ENCODE data around the gene CLNS1A. TPM values are rescaled to one million over a fixed set of nuclear protein-coding genes. Genes with fewer than 3 reads are reported as not detected.

Gene CLNS1A
- total and polyA plus RNA-seq, 10 donors: 66.2 to 111 (median 81.7) TPM

GRCh38 chr11:77593883-77594282 is 43.7 kb downstream of the CLNS1A start:
- DNase-seq: no peak
- Histone ChIP-seq H3K4me1 (peaks cover 0 to 25% (median 15%) of the 10 kb centered on the region in 6 donors), H3K27ac (no peak overlapping the region), H3K4me3 (no peak overlapping the region), H3K27me3 (replicated peaks in 1 of 7) (peaks cover 0 to 10% (median 0%) of the 10 kb centered on the region in 7 donors), H3K36me3 (no peaks in the 10 kb centered on the region), H3K9me3 (no peaks in the 10 kb centered on the region)
- intact Hi-C loops (cut with DNase I; ENCODE audit: low total_unique reads): no loop called here
- TF ChIP-seq POLR2AphosphoS5 (IDR thresholded peaks at IDR 0.05) (no peak), POLR2A (IDR thresholded peaks at IDR 0.05) (no peak)
- TF ChIP-seq, protein P1, sequence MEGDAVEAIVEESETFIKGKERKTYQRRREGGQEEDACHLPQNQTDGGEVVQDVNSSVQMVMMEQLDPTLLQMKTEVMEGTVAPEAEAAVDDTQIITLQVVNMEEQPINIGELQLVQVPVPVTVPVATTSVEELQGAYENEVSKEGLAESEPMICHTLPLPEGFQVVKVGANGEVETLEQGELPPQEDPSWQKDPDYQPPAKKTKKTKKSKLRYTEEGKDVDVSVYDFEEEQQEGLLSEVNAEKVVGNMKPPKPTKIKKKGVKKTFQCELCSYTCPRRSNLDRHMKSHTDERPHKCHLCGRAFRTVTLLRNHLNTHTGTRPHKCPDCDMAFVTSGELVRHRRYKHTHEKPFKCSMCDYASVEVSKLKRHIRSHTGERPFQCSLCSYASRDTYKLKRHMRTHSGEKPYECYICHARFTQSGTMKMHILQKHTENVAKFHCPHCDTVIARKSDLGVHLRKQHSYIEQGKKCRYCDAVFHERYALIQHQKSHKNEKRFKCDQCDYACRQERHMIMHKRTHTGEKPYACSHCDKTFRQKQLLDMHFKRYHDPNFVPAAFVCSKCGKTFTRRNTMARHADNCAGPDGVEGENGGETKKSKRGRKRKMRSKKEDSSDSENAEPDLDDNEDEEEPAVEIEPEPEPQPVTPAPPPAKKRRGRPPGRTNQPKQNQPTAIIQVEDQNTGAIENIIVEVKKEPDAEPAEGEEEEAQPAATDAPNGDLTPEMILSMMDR (IDR thresholded peaks at IDR 0.05 in 8 of 11, conservative IDR thresholded peaks at IDR 0.05 in 3 of 11): no peak

GRCh38 chr11:77592727-77593126 is 44.9 kb downstream of the CLNS1A start:
- DNase-seq: no peak
- Histone ChIP-seq H3K4me1 (peaks cover 0 to 31% (median 19%) of the 10 kb centered on the region in 6 donors), H3K4me3 (no peak overlapping the region), H3K27me3 (replicated peaks in 1 of 7) (peaks cover 0 to 10% (median 0%) of the 10 kb centered on the region in 7 donors), H3K9me3 (no peaks in the 10 kb centered on the region), H3K27ac (no peak overlapping the region), H3K36me3 (no peaks in the 10 kb centered on the region)
- TF ChIP-seq, protein P1 (IDR thresholded peaks at IDR 0.05 in 8 of 11, conservative IDR thresholded peaks at IDR 0.05 in 3 of 11): no peak
- TF ChIP-seq POLR2A (IDR thresholded peaks at IDR 0.05) (no peak), POLR2AphosphoS5 (IDR thresholded peaks at IDR 0.05) (no peak)
- 88 to 92% (median 90%) methylated on average over 2 of the region's 2 CpGs for WGBS, 5 donors
- intact Hi-C loops (cut with DNase I; ENCODE audit: low total_unique reads): no loop called here

- no peak for DNase-seq
- TF ChIP-seq POLR2AphosphoS5 (IDR thresholded peaks at IDR 0.05) (peak in 1 of 3 donors; percentile 4), POLR2A (IDR thresholded peaks at IDR 0.05) (no peak)
- TF ChIP-seq, protein P1 (IDR thresholded peaks at IDR 0.05 in 8 of 11, conservative IDR thresholded peaks at IDR 0.05 in 3 of 11): no peak
- H3K36me3 ChIP-seq: no peaks in the 10 kb centered on the region
- H3K9me3 ChIP-seq: no peaks in the 10 kb centered on the region
- intact Hi-C loops (cut with DNase I; ENCODE audit: low total_unique reads): no loop called here
- H3K27ac ChIP-seq: peak overlapping the region in 6 of 8 donors; percentile 8 to 80 (median 78)
- H3K27me3 ChIP-seq (replicated peaks in 1 of 7): peaks cover 0 to 10% (median 0%) of the 10 kb centered on the region in 7 donors
- WGBS, 5 donors: 11 to 24% (median 17%) methylated on average over 21 to 31 of the region's 31 CpGs
- H3K4me3 ChIP-seq: peak overlapping the region; percentile 63 to 91 (median 78)
- H3K4me1 ChIP-seq: peaks cover 0 to 31% (median 19%) of the 10 kb centered on the region in 6 donors
These were observed 47.3 kb downstream of the CLNS1A start for GRCh38 chr11:77590194-77590782.

GRCh38 chr11:77589521-77590193 is 47.9 kb downstream of the CLNS1A start, which contains the start of gene AQP11:
AQP11 (plus strand) TSS chr11:77589953; CDS start chr11:77589993, 40 bp downstream.
- TF ChIP-seq POLR2A (IDR thresholded peaks at IDR 0.05) (no peak), POLR2AphosphoS5 (IDR thresholded peaks at IDR 0.05) (peak; percentile 51 to 78 (median 76))
- H3K36me3 ChIP-seq: no peaks in the 10 kb centered on the region
- 0 to 1% (median 0%) methylated on average over 27 to 75 of the region's 75 CpGs for WGBS, 5 donors
- no peaks in the 10 kb centered on the region for H3K9me3 ChIP-seq
- peak within 1 kb of the TSS; percentile 24 to 80 (median 76) for H3K27ac ChIP-seq
- H3K27me3 ChIP-seq (replicated peaks in 1 of 7): peaks cover 0 to 10% (median 0%) of the 10 kb centered on the region in 7 donors
- intact Hi-C loops (cut with DNase I; ENCODE audit: low total_unique reads): no loop called here
- peak within 1 kb of the TSS; percentile 63 to 91 (median 78) for H3K4me3 ChIP-seq
- peak; percentile 91 for DNase-seq
- H3K4me1 ChIP-seq: peaks cover 0 to 31% (median 19%) of the 10 kb centered on the region in 6 donors

Measured in spleen (tissue), 11 donors.